Cardiac muscle cell (in vitro differentiated cells and primary cell): Measurements from ENCODE around the gene SYCP1. TPM values are rescaled to one million over a fixed set of nuclear protein-coding genes. Genes with fewer than 3 reads are reported as not detected.

ENCODE experiments used
- DNase-seq, 2 donors: peaks; one replicate each; pipeline versions ENCODE4 v3.0.0 to v3.0.0-alpha.2; 2010 to 2017; ENCODE audit warnings: low read depth in 1 of 2, low spot score in 1 of 2
- H3K27ac ChIP-seq: fragments of 200-600 bp; sonication (generic); 2 replicates; pipeline ENCODE4 v1.5.1; 2016
- H3K27me3 ChIP-seq: fragments of 200-600 bp; sonication (generic); 2 replicates; pipeline ENCODE4 v1.6.0; 2016; ENCODE audit warnings: control low read depth
- H3K36me3 ChIP-seq: fragments of 200-600 bp; sonication (generic); 2 replicates; pipeline ENCODE4 v1.5.1; 2016; ENCODE audit warnings: control low read depth
- H3K4me1 ChIP-seq: fragments of 200-600 bp; sonication (generic); 2 replicates; pipeline ENCODE4 v1.8.1; 2017; ENCODE audit warnings: low read depth, mild to moderate bottlenecking, mixed run types
- H3K4me3 ChIP-seq: fragments of 200-600 bp; sonication (generic); 2 replicates; pipeline ENCODE4 v1.5.1; 2016; ENCODE audit warnings: mild to moderate bottlenecking
- H3K9me3 ChIP-seq: fragments of 200-600 bp; sonication (generic); 2 replicates; pipeline ENCODE4 v1.5.1; 2017; ENCODE audit warnings: low read depth, mild to moderate bottlenecking, control low read depth
- polyA plus RNA-seq: library from polyadenylated mRNA; unstranded; fragments of >200 nt; fragmentation: Nextera tagmentation; extraction: Ambion mirVana; gene quantifications from 2 replicates; pipeline ENCODE4 v1.2.1, GENCODE V29; 2016
- total RNA-seq: library from RNA; depleted of rRNA; stranded (reverse); fragments of >200 nt; gene quantifications from 2 replicates; pipeline ENCODE4 v1.2.3, GENCODE V29; 2016
- TF ChIP-seq, protein P1 (sequence below): IDR thresholded peaks from 2 replicates; pipeline ENCODE4 v1.5.1; 2012; ENCODE audit warnings: low read depth, mild to moderate bottlenecking, low read length

Gene SYCP1
- total and polyA plus RNA-seq, 2 experiments from 2014 or later, result not detected

DNA sequence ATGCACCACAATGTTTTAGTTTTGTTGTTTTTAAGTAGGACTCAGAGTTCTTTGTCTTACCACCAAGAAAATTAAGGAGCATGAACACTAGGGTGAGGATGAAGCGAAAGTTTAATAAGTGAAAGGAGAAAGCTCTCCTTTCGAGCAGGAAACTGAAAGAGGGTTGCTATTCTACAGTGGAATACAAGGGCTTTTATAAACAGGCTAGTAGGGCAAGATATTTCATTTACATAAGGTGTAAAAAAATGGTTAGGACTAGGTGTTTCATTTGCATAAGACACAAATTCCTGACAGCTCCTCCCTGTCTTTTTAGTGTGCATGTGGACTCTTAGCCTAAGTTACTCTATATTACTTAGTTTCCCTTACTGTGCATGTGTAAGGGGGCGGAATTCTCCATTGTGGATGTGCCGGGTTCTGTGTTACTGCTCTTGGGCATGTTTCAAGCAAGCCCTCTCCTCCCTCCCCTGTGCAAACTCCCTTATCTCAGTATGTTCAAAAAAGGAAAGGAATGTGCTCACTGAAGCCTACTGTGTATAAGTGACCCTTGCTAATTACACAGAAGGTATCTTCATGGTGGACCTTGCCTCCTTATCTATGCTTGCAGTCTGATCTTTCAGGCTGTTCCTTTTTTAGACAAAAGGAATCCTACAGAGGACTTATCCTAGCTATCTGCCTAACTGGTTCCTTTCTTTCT, 182.3 kb downstream of the SYCP1 start:
- TF ChIP-seq, protein P1, sequence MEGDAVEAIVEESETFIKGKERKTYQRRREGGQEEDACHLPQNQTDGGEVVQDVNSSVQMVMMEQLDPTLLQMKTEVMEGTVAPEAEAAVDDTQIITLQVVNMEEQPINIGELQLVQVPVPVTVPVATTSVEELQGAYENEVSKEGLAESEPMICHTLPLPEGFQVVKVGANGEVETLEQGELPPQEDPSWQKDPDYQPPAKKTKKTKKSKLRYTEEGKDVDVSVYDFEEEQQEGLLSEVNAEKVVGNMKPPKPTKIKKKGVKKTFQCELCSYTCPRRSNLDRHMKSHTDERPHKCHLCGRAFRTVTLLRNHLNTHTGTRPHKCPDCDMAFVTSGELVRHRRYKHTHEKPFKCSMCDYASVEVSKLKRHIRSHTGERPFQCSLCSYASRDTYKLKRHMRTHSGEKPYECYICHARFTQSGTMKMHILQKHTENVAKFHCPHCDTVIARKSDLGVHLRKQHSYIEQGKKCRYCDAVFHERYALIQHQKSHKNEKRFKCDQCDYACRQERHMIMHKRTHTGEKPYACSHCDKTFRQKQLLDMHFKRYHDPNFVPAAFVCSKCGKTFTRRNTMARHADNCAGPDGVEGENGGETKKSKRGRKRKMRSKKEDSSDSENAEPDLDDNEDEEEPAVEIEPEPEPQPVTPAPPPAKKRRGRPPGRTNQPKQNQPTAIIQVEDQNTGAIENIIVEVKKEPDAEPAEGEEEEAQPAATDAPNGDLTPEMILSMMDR, result no peak
- no peak overlapping the region for H3K4me3 ChIP-seq
- no peaks in the 10 kb centered on the region for H3K9me3 ChIP-seq
- no peaks in the 10 kb centered on the region for H3K36me3 ChIP-seq
- DNase-seq, result peak in 1 of 2 donors; percentile 86
- no peaks in the 10 kb centered on the region for H3K27me3 ChIP-seq
- H3K27ac ChIP-seq, result peak overlapping the region; percentile 99
- peaks cover 38% of the 10 kb centered on the region for H3K4me1 ChIP-seq

DNA sequence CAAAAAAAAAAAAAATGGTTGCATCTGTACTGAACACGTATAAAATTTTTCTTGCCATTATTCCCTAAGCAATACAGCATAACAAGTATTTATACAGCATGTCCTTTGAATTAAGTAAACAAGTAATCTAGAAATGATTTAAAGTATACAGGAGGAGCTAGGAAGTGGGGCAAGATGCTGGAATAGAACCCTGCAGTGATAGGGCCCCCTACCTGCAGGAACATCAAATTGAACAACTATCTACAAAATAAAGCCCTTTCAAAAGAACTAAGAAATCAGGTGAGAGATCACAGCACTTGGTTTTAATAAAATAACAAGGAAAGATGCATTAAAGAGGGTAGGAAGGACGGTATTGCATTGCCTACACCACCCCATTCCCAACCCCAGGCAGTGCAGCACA, 185.8 kb downstream of the SYCP1 start:
- Histone ChIP-seq H3K9me3 (no peaks in the 10 kb centered on the region), H3K4me1 (peaks cover 31% of the 10 kb centered on the region), H3K27ac (peak overlapping the region; percentile 33), H3K36me3 (no peaks in the 10 kb centered on the region), H3K4me3 (no peak overlapping the region), H3K27me3 (no peaks in the 10 kb centered on the region)
- TF ChIP-seq, protein P1, result no peak
- no peak for DNase-seq

DNA sequence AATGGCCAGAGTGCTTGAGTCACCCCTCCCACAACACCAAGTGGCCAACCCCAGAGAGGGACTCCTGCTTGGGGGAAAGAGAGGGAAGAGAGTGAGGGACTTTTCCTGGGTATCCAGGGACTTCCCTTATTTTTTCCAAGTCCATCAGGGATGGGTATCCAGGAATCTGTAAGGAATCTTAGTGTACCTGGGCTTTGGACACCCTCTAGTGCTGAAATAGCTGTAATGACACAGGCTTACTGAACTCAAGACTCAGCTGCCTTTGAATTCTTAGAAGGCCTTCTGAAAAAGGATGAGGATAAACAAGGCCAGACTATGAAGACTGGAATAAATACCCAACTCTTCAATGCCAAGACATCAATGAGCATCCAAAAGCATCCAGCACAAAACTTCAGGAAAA, 187.0 kb downstream of the SYCP1 start:
- H3K36me3 ChIP-seq, result no peaks in the 10 kb centered on the region
- no peaks in the 10 kb centered on the region for H3K27me3 ChIP-seq
- TF ChIP-seq, protein P1, result peak; percentile 34

More for the DNA sequence above, 187.0 kb downstream of the SYCP1 start:
- peak; percentile 26 to 61 for DNase-seq
- Histone ChIP-seq H3K9me3 (no peaks in the 10 kb centered on the region), H3K4me1 (peaks cover 20% of the 10 kb centered on the region), H3K4me3 (no peak overlapping the region), H3K27ac (peak overlapping the region; percentile 33)

Other genes starting within 250 kb of the SYCP1 start
- gene DENND2C, start 184.8 kb upstream of the SYCP1 start, total RNA-seq, result 1.8 TPM in 2 replicates
- gene DENND2C, start 184.8 kb upstream of the SYCP1 start, polyA plus RNA-seq, result 1.1 and 2.1 TPM in 2 replicates
- gene AMPD1, start 159.3 kb upstream of the SYCP1 start, total RNA-seq, result not detected in 2 replicates
- gene AMPD1, start 159.3 kb upstream of the SYCP1 start, polyA plus RNA-seq, result not detected in 2 replicates
- gene NRAS, start 138.1 kb upstream of the SYCP1 start, total RNA-seq, result 31.9 and 34.4 TPM in 2 replicates
- gene NRAS, start 138.1 kb upstream of the SYCP1 start, polyA plus RNA-seq, result 29.2 and 30.0 TPM in 2 replicates
- gene CSDE1, start 96.9 kb upstream of the SYCP1 start, total RNA-seq, result 512 and 569 TPM in 2 replicates
- 190 and 254 TPM in 2 replicates for gene CSDE1, start 96.9 kb upstream of the SYCP1 start, polyA plus RNA-seq
- 91.9 and 116 TPM in 2 replicates for gene SIKE1, start 74.2 kb upstream of the SYCP1 start, total RNA-seq
- 64.0 and 82.6 TPM in 2 replicates for gene SIKE1, start 74.2 kb upstream of the SYCP1 start, polyA plus RNA-seq
- gene TSHB, start 175.0 kb downstream of the SYCP1 start, total RNA-seq, result not detected in 2 replicates
- not detected in 2 replicates for gene TSHB, start 175.0 kb downstream of the SYCP1 start, polyA plus RNA-seq
- 26.6 and 45.6 TPM in 2 replicates for gene TSPAN2, start 234.6 kb downstream of the SYCP1 start, total RNA-seq
- 87.3 and 88.0 TPM in 2 replicates for gene TSPAN2, start 234.6 kb downstream of the SYCP1 start, polyA plus RNA-seq